SU-DHL-6 (cell line): Measurements from ENCODE around the gene KCNE5.

ENCODE experiments used
- CTCF ChIP-seq: fragments of 200-600 bp; sonication (generic); IDR thresholded peaks from one replicate; pipeline ENCODE4 v1.5.1; 2017; ENCODE audit warnings: antibody characterized with exemption, mild to moderate bottlenecking, low read length, moderate library complexity; ENCODE audit not compliant: insufficient read depth, poor library complexity, severe bottlenecking
- EZH2phosphoT487 ChIP-seq: fragments of 200-600 bp; sonication (generic), shearing (Covaris generic); conservative IDR thresholded peaks from 2 replicates; pipeline ENCODE4 v1.6.1; 2018; ENCODE audit warnings: mild to moderate bottlenecking, antibody characterized with exemption, low read length, moderate library complexity, mixed read lengths

DNA sequence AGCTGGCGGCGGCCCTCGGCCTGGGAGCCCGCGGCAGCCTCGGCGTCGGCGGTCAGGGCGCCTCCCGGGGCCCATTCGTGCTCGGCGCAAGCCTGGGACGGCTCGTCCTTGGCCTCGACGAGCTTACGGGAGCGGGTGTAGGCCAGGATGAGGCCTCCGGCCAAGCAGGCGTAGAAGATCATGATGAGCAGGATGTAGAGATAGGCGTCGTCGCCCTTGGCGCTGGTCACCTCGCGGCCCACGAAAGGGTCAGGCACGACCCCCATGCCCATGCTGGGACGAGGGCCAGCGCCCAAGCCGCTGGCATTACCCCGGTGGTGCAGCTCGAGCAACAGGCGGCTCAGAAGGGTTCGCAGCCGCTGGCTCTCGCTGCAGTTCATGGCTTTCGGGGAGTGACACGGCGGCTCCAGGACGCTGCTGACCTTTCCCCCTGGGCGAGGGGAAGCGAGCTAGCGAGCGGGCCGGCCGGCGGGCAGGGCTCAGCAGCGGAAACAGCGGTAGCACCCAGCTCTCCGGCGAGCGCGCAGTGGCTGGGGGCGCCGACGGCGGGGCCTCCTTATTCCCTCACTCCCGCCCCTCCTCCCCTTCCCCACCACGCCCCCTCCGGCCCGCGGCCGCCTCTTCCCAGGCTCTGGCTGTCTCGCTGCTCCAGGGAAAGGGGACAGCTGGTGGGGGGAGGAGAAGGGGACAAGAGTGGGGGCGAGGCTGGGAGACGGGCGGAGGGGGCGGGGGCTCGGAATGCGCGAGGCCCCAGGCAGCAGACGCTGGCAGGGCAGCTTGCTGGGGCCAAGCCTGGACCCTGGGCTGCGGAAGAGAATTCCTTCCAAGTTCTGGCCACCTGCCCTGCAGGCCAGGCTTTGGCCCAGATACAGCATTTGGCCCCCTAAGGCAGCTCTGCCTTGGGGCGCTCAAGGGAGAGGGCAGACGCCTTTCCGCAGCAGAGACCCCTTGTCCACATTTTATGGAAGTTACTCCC is at the start of gene KCNE5:
- TF ChIP-seq CTCF, result no peak
- TF ChIP-seq EZH2phosphoT487, result no peak
